Raji (cell line): ENCODE measurements around the gene ZDHHC7.

Source experiments
- POLR2A ChIP-seq: IDR thresholded peaks from 2 replicates; pipeline ENCODE4 v1.6.1; 2011; ENCODE audit warnings: low read depth, low read length, control low read depth; ENCODE audit not compliant: insufficient read depth

Gene ZDHHC7

GRCh38 chr16:84990782-84991181 lies 20.6 kb downstream of the ZDHHC7 start:
- TF ChIP-seq POLR2A, result no peak

DNA sequence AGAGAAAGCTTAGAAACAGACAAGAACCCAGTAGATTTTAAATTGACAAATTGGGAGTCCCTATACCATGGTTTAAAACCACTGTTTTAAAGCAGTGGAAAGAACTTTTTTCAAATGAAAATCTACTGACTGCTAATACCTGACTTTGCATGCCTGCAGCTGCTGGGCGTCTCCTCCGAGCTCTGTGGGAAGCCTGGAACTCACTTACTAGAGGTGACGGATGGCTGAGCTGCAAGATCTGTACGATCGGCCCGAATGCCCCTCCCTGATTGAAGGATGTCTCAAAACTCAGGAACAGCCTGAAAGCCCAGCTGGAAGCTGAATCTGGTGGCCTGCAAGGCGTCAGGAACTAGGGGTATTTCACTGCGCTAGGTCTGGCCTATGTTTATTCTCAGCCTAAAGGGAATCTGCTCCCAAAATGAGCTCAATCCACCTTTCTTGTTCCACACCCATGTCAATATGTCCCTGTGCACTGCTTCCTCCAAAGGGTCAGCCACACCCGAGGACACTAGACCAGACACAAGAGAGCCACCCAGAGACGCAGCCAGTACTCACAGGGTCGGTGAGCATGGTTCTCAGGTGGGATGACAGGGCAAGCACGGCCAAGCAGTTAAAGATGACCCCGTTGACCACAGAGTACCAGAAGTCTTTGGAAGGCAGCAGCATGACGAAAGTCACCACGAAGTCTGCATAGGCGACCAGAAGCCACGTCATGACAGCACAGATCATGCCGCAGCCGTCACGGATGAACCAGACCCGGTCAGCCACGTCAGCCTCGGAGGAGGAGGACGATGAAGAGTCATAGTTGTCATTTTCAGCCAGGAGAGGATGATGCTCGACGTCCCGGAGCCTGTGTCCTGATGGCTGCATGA lies 21.4 kb downstream of the ZDHHC7 start:
- TF ChIP-seq POLR2A, result no peak

DNA sequence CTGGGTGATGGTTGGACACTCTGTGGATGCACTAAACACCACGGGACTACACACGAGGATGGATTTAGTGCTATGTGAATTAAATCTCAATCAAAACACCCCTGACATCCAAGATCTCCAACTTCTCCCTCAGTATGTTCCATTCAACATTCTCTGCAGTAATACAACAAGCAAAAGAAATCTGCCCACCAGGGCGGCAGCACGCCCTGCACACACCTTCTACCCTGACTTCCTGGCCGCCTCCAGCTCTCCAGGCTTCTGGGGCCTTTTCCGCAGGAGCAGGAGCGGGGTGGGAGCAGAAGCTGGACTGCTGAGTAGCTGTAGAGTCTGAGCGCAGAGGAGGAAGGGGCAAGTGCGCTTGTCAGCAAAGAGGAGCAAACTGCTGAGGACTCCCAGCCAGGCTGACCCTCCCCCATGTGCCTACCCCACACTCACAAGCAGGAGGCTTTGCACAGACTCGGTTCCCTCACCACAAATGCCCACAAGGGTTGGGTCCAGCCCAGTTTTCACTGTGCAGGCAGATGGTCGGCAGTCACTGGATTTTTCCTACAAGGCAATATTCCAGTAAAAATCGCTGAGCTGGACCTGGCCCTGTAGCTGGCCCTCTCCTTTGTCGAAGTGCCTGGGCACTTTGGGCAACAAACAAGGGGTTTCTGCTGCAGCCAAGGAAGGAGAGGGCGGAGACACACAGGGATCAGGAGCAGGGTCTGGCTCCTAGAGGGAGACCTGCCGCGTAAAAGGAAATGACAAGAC lies 22.8 kb downstream of the ZDHHC7 start:
- TF ChIP-seq POLR2A, result no peak

DNA sequence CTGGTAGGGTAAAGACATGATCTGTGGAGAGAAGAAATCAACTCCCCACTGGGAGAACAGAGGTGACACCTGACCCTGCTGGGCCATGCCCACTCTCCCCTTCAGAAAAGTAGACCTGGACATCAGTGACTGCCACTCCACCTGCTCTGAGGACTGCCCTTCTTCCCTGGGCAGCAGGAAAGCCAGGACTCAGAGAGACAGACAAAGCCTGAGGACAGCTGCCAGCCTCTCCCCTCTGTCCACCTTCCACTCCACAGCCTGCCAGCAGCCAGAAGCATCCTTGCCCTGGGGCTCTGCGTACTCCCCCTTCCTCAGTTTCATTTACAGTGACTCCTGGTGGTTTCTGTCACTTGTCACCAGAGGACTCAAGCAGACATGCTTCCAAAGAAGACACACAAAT lies 24.5 kb downstream of the ZDHHC7 start:
- TF ChIP-seq POLR2A, result no peak

DNA sequence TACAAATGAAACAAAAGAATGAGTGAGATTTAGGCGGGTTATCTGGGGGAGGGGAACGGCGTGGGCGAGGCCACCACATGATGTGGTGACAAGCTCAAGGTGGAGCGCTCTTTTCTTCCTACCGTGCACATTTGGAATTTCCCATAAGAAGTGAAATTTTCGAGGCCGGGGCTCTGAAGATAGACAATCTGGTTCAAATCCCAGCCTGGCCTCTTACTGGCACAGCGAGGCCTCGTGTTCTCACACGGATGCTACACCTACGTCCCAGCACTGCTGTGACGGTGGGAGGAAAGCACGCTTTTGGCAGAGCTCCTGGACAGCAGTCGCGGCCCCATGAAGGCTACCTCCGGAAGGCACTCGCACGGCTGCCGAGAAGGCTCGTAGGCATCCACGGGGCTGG lies 25.2 kb downstream of the ZDHHC7 start:
- TF ChIP-seq POLR2A, result no peak

DNA sequence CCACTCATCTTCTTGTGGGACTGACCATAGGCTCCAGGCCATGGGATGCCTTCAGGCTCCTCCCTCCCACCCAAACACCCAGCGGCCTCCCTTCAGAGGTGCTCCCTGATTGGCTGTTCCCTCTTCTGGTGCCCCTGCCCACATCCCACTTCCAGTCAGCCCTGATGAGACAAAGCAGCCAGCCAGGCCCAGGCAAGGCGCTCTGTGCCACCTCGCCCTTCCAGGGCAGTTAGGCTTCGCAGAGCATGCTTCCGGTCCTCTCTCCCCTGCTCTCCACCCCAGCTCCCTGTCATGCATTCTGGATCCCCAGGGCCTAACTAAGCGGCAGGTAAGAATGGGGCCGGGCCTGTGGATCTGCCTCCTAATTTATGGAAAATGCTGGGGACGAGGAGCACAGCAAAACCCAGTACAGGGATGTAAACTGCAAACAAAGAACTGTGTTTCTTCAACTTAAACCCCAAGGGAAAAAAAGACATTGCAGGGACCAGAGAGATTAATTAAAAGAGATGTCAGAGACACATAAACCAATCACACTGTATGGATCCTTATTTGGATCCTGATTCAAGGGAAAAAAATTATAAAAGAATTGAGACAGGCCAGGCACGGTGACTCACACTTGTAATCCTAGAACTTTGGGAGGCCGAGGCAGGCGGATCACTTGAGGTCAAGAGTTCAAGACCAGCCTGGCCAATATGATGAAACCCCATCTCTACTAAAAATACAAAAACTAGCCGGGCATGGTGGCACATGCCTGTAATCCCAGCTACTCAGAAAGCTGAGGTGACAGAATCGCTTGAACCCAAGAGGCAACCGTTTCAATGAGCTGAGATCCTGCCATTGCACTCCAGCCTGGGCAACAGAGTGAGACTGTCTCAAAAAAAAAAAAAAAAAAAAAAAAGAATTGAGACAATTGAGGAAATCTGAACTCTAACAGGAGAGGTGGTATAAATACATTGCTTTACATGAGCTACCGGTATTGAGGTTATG lies 26.0 kb downstream of the ZDHHC7 start:
- TF ChIP-seq POLR2A, result no peak

GRCh38 chr16:84982434-84982833 lies 28.9 kb downstream of the ZDHHC7 start:
- no peak for TF ChIP-seq POLR2A

DNA sequence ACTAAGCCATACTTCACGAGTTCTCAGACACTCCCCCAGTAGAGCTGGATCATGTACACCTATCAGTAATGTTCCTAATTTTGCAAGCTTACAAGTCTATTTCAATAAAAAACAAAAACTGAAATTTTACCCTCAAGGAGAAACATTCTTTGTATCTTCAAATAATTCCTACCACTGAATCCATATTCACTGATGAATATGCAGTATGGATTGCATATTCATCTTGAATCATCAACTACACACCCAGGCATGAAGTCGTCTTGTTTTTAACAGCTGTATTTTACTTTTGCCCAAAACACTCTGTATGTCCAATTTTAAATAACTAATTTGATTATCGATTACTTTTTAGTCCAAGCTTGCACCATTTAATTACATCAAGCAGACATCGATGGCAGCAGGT lies 31.8 kb downstream of the ZDHHC7 start:
- TF ChIP-seq POLR2A, result no peak

DNA sequence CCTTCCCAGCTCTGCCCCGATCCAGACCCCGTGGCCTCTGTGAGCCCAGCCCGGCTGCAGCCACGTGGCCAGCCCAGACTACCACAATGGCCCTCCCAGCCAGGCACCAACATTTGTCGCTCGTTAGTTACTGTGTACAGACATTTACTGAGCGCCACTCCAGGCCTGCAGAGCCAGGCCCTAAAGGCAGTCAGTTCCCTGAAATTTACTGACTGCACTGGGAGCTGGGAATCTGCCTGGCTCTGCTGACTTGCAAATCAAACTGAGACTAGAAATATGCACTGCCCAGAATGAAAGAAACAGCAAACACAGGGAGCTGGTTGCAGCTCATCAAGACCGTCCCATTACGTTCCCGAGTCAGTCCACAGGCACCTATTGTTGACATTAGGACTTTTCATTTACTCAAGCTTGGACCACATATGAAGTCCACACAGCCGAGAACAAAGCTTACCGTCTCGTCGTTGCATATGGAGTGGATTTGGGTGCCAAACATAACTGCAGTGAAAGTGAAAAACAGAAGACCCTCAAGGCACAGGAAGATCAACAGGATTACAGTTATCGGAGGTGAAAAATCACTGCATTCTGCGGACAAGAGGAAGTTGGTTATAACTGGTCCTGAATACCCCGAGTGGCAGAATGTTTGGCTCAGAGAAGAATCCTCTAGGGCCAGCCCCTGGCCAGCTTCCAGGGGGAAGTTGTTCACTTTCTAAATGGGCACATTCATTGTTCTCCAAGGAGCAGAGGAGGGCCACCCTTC lies 34.5 kb downstream of the ZDHHC7 start:
- no peak for TF ChIP-seq POLR2A

DNA sequence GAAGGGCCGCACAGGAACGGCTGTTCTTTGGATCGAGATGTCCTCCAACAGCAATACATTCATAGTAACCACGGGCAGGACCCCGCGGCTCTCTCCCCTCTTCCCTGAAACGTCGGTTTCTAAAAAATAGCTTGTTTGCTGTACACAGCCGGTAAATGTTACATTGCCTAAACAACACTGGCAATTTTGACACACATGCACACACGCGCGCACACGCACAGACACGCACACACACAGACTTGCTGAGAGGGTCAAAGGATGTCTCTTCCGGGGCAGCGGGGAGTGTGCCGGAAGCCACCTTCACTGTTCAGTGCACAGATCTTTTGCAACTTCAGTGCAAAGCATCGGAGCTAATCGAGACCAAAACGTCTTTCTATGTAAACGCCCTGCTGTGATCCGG lies 35.8 kb downstream of the ZDHHC7 start:
- no peak for TF ChIP-seq POLR2A

DNA sequence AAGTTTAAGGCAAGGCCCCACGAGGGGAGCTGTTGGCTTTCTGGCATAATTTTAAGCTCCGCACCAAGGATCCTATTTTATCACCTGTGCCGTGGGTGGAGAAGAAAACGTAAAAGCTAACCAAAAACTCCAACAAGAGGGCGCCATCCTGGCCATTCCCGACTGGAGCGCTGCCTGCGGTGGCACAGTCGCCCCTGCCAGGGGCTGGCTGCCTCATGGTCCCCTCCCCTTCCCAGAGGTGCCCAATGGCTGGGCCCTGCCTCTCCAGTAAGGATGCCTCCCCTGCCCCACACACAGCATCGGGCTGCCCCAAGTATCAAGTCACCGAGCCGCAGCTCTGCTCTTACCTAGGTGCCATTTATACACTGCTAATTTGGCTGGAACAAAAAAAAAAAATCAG lies 36.3 kb downstream of the ZDHHC7 start:
- TF ChIP-seq POLR2A, result no peak

GRCh38 chr16:84973776-84974523 lies 37.4 kb downstream of the ZDHHC7 start:
- no peak for TF ChIP-seq POLR2A

GRCh38 chr16:84973236-84973635 lies 38.1 kb downstream of the ZDHHC7 start:
- no peak for TF ChIP-seq POLR2A

DNA sequence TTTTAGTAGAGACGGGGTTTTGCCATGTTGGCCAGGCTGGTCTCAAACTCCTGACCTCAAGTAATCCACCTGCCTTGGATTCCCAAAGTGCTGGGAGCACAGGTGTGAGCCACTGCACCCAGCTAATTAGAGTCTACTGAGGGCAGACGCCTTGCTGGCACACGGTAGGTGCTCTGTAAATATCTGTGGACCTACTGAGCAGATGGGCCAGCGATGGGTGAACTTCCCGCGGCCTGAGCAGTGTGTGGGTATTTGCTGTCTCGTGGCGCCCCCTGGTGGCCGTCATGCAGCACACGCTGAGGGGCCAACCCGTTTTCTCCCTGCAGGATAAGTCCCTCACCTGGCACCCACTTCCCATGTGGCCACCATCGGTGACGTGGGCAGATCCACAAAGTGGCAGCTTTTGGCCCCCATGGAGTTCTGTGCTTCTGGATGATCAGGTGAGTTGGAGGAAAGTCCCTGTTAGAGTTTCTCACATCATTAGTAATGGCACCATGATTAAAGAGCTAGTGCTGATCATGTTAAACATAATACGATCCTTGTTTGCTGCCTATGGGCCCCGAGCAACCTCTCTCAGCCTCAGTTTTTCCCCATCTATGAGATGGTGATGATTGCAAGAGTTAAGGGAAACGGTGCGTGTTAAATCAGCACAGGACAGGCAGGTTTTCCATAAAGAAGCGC lies 40.7 kb downstream of the ZDHHC7 start:
- TF ChIP-seq POLR2A, result no peak

GRCh38 chr16:84967828-84968227 lies 43.5 kb downstream of the ZDHHC7 start:
- no peak for TF ChIP-seq POLR2A
